ENCODE results near the gene CACUL1.
"Not testable (repeated sequence)": the region's sequence is repeated elsewhere in the genome, so short reads cannot be mapped to it uniquely, and the experiment has no call there.

Gene CACUL1

DNA sequence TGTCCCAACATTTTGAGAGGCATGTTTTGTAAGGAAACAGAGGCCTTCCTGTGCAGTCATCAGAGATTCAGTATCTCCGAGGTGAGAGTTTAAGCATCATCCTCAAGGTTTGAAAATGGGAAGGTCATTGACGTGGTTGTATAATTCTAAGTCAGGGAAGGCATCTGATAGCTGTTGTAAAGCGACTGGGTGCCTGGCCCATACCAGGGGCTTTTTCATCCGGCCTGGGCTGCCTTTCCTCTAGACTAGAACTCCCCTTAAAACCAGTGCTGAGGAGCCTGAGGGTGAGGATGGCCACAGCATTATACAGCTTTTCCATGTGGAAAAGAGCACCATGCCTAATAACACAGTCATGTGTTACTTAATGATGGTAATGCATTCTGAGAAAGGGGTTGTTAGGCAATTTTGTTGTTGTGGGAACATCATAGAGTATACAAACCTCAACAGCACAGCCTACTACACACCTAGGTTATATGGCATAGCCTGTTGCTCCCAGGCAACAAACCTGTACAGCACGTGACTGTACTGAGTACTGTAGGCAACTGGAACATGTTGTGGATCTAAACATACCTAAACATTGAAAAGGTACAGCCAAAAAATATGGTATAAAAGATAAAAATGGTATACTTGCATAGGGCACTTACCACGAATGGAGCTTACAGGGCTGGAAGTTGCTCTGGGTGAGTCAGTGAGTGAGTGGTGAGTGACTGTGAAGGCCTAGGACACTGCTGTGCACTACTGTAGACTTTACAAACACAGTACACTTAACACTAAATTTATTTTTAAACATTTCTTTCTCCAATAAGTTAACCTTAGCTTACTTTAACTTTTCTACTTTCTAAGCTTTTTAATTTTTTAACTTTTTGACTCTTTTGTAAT lies 13.5 kb upstream of the CACUL1 start:
- no peak for DNase-seq

DNA sequence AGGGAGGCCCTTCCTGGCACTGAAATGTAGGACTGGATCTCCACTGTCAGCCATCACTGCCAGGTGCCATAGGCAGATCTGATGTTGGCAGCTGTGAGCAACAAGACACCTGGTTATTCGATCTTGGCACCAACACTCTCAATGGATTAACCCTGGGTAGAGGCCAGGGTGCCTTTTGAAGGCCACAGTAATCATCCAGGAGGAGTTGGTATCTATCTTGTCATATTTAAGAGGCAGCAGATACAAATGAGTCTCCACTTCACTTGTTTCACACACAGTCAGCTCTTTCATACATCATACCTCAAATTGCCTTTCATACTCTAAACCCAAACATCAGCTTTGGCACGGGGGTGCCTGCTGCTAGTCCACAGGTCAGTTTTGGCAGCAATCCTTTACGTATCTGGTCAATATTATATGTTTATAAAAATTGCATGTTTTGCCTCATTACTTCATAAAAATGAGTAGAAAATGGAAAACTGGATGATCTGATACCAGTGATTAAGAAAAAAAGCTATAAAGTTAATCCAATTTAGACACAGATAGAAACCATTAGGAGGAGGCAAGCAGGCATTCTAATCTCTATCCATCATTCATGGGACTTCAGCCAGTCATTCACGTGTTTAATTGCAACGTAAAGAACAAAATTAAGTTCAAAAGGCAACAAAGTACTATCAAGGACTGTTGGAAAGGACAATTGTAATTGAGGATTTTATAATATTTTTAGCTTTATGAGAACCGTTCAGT lies 12.7 kb upstream of the CACUL1 start:
- DNase-seq = no peak

- DNase-seq = no peak
These were observed 9.4 kb upstream of the CACUL1 start for GRCh38 chr10:118764195-118764594.

DNA sequence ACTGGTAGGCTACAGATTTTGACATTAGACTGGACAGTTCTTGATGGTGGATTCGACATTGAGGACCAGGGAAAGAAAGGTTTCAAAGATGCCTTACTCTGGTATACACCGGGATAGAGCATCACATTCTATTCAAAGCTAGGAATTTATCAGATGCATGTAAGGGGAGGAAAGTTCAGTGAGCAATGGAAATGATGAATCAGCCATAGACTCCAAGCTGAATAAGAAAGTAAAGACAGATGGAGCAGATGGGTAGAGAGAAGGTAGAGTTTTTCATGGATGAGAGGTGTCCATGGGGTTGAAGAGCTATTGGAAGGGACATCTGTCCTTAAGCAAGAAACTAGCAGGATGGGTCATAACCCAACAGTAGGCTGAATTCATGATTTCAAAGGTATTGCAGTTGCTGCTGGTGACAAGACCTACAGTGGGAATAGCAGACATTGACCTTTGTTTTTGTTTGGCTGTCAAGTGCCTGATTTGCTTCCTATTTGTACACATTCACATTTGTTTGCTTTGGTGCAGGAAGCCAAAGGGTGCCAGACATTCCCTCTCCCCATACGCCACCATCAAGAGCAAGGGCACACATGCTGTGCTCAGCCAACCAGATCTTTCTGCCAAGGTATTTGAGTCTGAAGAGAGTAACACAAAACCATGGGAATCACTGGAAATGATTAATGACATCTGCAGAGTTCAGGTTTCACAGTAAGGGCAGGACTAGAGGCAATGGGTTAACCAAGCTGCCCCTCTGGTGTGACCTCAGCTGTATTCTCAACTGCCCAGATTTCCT lies 8.6 kb upstream of the CACUL1 start:
- peak; percentile 50 for DNase-seq

DNA sequence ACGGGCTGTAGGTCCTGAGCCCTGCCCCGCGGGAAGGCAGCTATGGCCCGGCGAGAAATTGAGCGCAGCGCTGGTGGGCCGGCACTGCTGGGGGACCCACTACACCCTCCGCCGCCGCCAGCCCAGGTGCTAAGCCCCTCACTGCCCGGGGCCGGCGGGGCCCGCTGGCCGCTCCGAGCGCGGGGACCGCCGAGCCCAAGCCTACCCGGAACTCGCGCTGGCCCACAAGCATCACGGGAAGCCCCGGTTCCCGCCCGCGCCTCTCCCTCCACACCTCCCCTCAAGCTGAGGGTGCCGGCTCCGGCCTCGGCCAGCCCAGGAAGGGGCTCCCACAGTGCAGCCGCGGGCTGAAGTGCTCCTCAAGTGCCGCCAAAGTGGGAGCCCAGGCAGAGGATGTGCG lies 5.5 kb upstream of the CACUL1 start:
- DNase-seq = no peak

DNA sequence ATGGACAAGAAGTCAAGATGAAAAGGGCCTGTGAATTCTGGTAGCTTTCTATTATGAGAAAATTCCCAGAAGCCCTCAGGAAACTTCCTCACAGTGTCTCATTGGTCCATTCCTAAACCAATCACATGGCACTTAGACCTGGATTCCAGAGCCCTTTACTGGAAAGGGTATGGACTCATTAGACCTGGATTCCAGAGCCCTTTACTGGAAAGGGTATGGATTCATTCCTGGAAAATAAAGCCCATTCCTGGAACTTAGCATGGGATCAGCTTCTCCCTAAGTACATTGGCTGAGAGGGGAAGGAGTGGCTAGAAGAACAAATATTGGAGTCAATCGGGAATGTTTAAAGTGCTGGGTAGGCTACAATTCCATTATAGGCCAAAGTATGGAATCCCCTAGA lies 3.7 kb upstream of the CACUL1 start:
- DNase-seq = no peak

DNA sequence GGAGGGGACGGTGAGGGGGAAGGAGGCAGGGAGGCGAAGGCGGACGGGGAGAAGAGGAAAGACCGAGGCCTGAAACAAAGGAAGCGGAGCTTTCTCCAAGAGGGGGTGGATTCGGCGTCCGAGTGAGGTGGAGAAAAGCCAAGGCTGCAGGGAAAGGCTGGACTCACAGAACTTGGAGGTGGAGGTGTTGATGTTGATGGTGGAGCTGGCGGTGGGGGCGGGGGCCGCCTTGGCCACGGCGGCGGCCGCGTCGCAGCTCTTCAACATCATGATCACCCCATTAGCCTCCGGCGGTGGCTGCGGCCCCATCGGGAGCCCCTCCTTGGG lies 578 bp downstream of the CACUL1 start:
- DNase-seq = peak; percentile 13

DNA sequence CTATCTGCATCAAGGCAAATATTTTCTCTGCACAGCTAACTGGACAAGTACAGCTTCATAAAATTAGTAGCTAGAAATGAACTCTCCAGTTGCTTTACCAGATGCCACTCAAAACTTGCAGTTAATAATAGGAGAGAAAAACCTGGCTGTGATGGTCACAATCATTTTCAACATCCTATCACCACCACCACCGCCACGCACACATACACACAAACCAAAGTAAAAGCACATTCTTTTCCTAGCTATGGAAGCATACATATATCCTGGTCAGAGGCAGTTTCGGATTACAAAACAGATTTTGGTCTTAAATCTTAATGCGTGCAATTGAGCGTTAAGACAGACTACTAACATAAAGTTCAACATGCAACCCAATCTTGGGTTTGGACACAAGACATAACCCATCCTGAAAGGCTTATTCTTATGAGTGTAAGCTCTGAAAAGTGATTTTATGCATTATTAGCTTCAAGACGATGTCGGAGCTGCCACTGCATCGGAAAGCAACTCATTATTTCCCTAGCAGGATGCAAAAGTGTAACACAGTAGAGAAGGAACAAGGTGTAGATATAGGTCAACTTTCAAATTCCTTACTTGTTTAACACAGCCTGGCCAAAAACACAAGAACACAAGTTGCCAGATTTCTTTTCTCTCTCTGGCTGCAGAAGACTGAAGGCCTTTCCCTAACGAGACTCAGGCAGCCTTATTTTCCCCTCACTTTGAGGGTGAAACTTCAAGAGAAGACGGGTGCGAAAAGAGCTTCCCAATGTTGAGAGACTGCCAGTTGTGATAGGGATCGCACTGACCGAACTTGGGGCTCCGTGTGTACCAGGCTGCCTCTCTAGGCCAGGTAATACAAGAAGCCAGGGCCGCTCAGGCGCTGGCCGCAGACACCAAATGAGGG lies 1.2 kb downstream of the CACUL1 start:
- no peak for DNase-seq

DNA sequence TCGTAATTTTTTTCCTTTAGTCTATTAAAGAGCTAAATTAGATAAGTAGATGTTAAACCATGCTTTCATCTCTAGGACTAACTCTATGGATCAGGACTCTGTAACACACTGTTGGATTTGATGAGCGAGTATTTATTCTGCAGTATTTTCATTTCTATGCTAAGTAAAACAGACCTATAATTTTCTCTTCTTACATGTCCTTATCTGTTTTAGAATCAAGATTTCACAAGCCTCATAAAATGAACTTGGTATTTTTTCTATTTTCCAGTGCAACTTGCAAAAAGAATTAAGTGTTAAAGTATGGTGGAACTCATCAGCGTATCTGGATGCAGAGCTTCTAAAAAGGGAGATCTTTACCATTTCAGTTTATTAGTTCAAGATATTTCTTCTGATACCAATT lies 2.4 kb downstream of the CACUL1 start:
- no peak for DNase-seq

GRCh38 chr10:118751265-118751664 lies 3.5 kb downstream of the CACUL1 start:
- DNase-seq = no peak

GRCh38 chr10:118748041-118748440 lies 6.7 kb downstream of the CACUL1 start:
- no peak for DNase-seq

- DNase-seq = no peak
These were observed 8.5 kb downstream of the CACUL1 start for GRCh38 chr10:118746246-118746645.

GRCh38 chr10:118745056-118745455 lies 9.7 kb downstream of the CACUL1 start:
- DNase-seq = no peak

- DNase-seq = not testable (repeated sequence)
These were observed 10.3 kb downstream of the CACUL1 start for GRCh38 chr10:118744346-118744918.

GRCh38 chr10:118742782-118743181 lies 12.0 kb downstream of the CACUL1 start:
- no peak for DNase-seq

DNA sequence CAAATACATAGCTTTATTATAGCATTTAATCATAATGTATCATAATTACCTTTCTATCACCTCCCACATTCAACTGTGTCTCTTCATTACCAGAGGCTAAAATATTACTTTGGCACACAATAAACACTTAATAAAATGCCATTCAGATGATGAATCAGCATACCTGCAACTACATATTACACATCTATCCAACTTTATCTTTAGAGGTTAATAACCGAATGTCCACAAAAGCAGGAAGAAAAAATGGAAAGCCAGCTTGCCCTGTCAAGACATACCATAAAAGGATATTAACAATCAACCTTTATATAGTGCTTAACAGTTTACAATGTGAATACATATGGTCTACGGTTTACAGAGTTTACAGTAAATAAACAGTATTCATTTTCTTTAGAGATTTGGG lies 12.7 kb downstream of the CACUL1 start:
- no peak for DNase-seq

DNA sequence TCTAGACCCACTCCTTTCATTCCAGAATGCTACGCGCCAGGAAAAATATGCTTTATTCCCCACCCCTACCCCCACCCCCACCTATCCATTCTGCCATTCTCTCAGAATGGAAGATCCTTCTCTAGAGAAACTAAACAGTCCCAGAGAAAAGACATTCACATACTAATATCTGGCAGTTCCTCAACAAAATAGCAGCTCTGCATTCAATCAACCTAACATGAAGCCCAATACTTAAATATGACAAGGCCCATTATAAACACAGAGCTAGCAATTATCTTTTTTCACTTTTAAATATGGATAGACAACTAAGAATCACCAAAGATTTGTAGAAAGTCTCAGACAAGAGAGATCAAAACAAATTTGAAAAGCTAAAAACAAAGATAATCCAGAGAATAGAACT lies 16.4 kb downstream of the CACUL1 start:
- no peak for DNase-seq

- no peak for DNase-seq
These were observed 17.0 kb downstream of the CACUL1 start for GRCh38 chr10:118737603-118738302.

GRCh38 chr10:118735294-118735693 lies 19.5 kb downstream of the CACUL1 start:
- DNase-seq = no peak

DNA sequence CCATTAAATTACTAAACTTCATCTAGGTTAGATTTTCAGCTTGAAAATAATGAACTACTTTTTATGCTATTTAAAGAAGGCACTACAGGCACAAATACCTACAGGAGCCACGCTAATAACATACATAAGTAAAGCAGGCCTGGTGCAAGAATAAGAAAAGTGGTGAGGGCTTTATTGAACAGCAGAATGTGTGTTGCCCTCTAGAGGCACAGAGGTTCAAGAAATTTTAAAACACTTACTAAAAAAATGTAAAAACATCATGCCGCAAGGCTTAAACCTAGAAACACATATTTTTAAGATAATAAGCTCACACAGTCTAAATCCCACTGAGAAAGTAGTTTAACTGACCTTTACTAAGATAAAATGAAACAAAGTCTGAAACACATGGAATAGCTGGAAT lies 20.3 kb downstream of the CACUL1 start:
- DNase-seq = no peak
